B cell (primary cell): ENCODE measurements around the gene IFI30. TPM values are rescaled to one million over a fixed set of nuclear protein-coding genes. Genes with fewer than 3 reads are reported as not detected.

ENCODE experiments used
- ATAC-seq: fragments of 200-7000 bp; cut with Tn5 transposase; one replicate; pipeline ENCODE4 v1.10.0; 2021; ENCODE audit warnings: low read depth, mild to moderate bottlenecking, moderate number of reproducible peaks, moderate library complexity
- CTCF ChIA-PET: fragments of 350-600 bp; sonication (Branson Sonifier 250); formaldehyde crosslinking; loops from one replicate; lab custom pipeline; 2021; ENCODE audit warnings: antibody characterized with exemption, inconsistent platforms; lab: Charles Lee
- POLR2A ChIA-PET: fragments of 350-600 bp; sonication (Branson Sonifier 250); formaldehyde crosslinking; loops from one replicate; lab custom pipeline; 2021; ENCODE audit warnings: antibody characterized with exemption; lab: Charles Lee
- DNase-seq: peaks from one replicate; pipeline ENCODE4 v3.0.0; 2013
- H2AFZ ChIP-seq: 2 replicates; pipeline ENCODE4 v1.6.1; 2012; ENCODE audit warnings: mild to moderate bottlenecking, low read depth, low read length; ENCODE audit not compliant: insufficient read depth, poor library complexity, severe bottlenecking
- H3K27ac ChIP-seq, 2 donors: 1 replicate in 1 of 2; 2 replicates in 1 of 2; pipeline ENCODE4 v1.5.1; 2012 to 2013; ENCODE audit warnings: low read length in 2 of 2, mild to moderate bottlenecking in 2 of 2, moderate library complexity in 1 of 2
- H3K27me3 ChIP-seq, 4 experiments: fragments of 200-600 bp in 1 of 4; sonication (generic) in 1 of 4; replicated peaks in 1 of 4; 1 replicate in 2 of 4; 2 replicates in 2 of 4; pipeline versions ENCODE4 v1.6.1 to v1.7.0; 2013 to 2016; ENCODE audit warnings: low read length in 3 of 4, mild to moderate bottlenecking in 2 of 4, mixed read lengths in 1 of 4, moderate library complexity in 1 of 4; ENCODE audit not compliant: insufficient read depth in 4 of 4, control insufficient read depth in 3 of 4; ENCODE audit errors: control extremely low read depth in 1 of 4
- H3K36me3 ChIP-seq, 2 experiments: replicated peaks in 1 of 2; 1 replicate in 1 of 2; 2 replicates in 1 of 2; pipeline versions ENCODE4 v1.6.1 to v1.7.1; 2013; ENCODE audit warnings: low read length in 1 of 2; ENCODE audit not compliant: insufficient read depth in 2 of 2, control insufficient read depth in 1 of 2; ENCODE audit errors: control extremely low read depth in 1 of 2, extremely low read depth in 1 of 2
- H3K4me1 ChIP-seq, 2 donors: fragments of 200-600 bp in 1 of 2; sonication (generic) in 1 of 2; 1 replicate in 1 of 2; 2 replicates in 1 of 2; pipeline versions ENCODE4 v1.5.1 to v1.6.1; 2013 to 2017; ENCODE audit warnings: low read length in 2 of 2; ENCODE audit not compliant: control insufficient read depth in 2 of 2, insufficient read depth in 2 of 2
- H3K4me2 ChIP-seq: replicated peaks from 2 replicates; pipeline ENCODE3; 2012; ENCODE audit warnings: mild to moderate bottlenecking, low read depth, low read length; ENCODE audit not compliant: poor library complexity, severe bottlenecking
- H3K4me3 ChIP-seq, 5 experiments: fragments of 200-600 bp in 1 of 5; sonication (generic) in 1 of 5; 1 replicate in 3 of 5; 2 replicates in 2 of 5; pipeline versions ENCODE4 v1.5.1 to v1.7.0; 2011 to 2016; ENCODE audit warnings: low read length in 4 of 5, mild to moderate bottlenecking in 4 of 5, low read depth in 2 of 5, control low read depth in 1 of 5, moderate library complexity in 1 of 5; ENCODE audit not compliant: insufficient read depth in 1 of 5; ENCODE audit errors: control extremely low read depth in 1 of 5, extremely low read depth in 1 of 5
- H3K79me2 ChIP-seq: fragments of 200-600 bp; sonication (generic); one replicate; pipeline ENCODE4 v1.6.0; 2016; ENCODE audit warnings: low read length; ENCODE audit not compliant: control insufficient read depth, insufficient read depth
- H3K9ac ChIP-seq: fragments of 200-600 bp; sonication (generic); 2 replicates; pipeline ENCODE4 v1.6.1; 2017; ENCODE audit warnings: mild to moderate bottlenecking, low read length, moderate library complexity
- H3K9me3 ChIP-seq, 3 donors: one replicate each; pipeline versions ENCODE4 v1.6.1 to v1.7.1; 2013; ENCODE audit warnings: low read length in 2 of 3; ENCODE audit not compliant: control insufficient read depth in 2 of 3, insufficient read depth in 1 of 3; ENCODE audit errors: control extremely low read depth in 1 of 3
- H4K20me1 ChIP-seq: 2 replicates; pipeline ENCODE4 v1.6.0; 2012; ENCODE audit warnings: mild to moderate bottlenecking, low read length; ENCODE audit not compliant: insufficient read depth, control insufficient read depth, poor library complexity, severe bottlenecking
- H3K27ac Mint-ChIP-seq: one replicate; pipeline ENCODE4 v1.8.0; 2021; ENCODE audit warnings: mixed read lengths
- H3K27me3 Mint-ChIP-seq: one replicate; pipeline ENCODE4 v1.8.0; 2021; ENCODE audit warnings: mixed read lengths
- H3K4me1 Mint-ChIP-seq: one replicate; pipeline ENCODE4 v1.8.0; 2021; ENCODE audit warnings: mixed read lengths
- H3K4me3 Mint-ChIP-seq: one replicate; pipeline ENCODE4 v1.8.0; 2021; ENCODE audit warnings: mixed read lengths
- H3K9me3 Mint-ChIP-seq: one replicate; pipeline ENCODE4 v1.8.0; 2022; ENCODE audit warnings: mixed read lengths; ENCODE audit not compliant: insufficient read depth
- CTCF ChIP-seq: fragments of 200-600 bp; IDR thresholded peaks from one replicate; pipeline ENCODE4 v1.8.0; 2022; ENCODE audit warnings: antibody characterized with exemption, mild to moderate bottlenecking
- EZH2 ChIP-seq: IDR thresholded peaks from 2 replicates; pipeline ENCODE4 v1.6.1; 2012; ENCODE audit warnings: borderline replicate concordance, low read depth, mild to moderate bottlenecking, moderate library complexity, low read length; ENCODE audit not compliant: insufficient read depth, poor library complexity, severe bottlenecking
- WGBS: methylation state at CpG from one replicate; pipeline ENCODE4 v1.1.5; 2013; ENCODE audit warnings: missing lambda C conversion rate; ENCODE audit not compliant: insufficient coverage; 5-methylcytosine and 5-hydroxymethylcytosine counted together
- intact Hi-C: fragments of 100-400 bp; cut with micrococcal nuclease; formaldehyde crosslinking; loops from one replicate; pipeline ENCODE4 v1.10.0; 2022
- polyA plus RNA-seq: library from polyadenylated mRNA; depleted of rRNA; stranded (reverse); fragments of >200 nt; gene quantifications from 2 replicates; pipeline ENCODE4 v1.2.3, GENCODE V29; 2012
- total RNA-seq, 2 donors: library from RNA; stranded (reverse); fragments of 120-200 nt in 1 of 2; gene quantifications; 1 replicate in 1 of 2; 2 replicates in 1 of 2; pipeline versions ENCODE4 v1.2.3 to v1.2.4, GENCODE V29; 2013 to 2022

IFI30 gene
- total and polyA plus RNA-seq, 2 donors (not counting 1 experiment from before 2014, with no cell fraction given): 171 to 222 TPM

DNA sequence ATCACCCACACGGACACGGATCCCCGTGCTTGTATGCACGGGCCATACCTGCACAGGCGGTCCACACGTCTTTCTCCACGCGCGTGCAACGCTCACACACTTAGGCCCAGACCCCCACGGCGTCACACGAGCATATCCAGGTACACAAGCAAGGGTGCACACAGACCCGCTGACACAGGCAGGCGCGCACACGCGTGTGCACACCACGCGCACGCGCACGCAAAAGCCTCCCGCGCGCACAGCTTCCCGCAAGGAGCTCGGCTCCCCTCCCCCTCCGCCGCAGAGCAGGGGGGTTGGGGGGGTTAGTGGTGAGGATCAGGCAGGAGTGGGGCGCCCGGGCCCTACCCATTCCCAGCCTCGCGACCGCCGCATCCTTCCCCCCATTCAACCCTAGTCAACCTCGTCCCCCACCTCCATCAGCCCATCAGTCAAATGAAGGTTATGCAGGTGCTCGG lies 29.8 kb downstream of the IFI30 start:
- Histone ChIP-seq H4K20me1 (no peaks in the 10 kb centered on the region), H3K4me1 (peaks cover 15 to 29% of the 10 kb centered on the region in 2 donors), H2AFZ (peak overlapping the region; percentile 67), H3K27ac (peak overlapping the region; percentile 31 to 39), H3K9ac (peak overlapping the region; percentile 69), H3K4me3 (peak overlapping the region; percentile 46 to 78 (median 75)), H3K4me2 (peak overlapping the region; percentile 85), H3K27me3 (peaks cover 0 to 3% (median under 1%) of the 10 kb centered on the region in 4 experiments), H3K79me2 (peaks cover 26% of the 10 kb centered on the region), H3K9me3 (no peaks in the 10 kb centered on the region), H3K36me3 (peaks cover 0 to 11% of the 10 kb centered on the region in 2 experiments)
- H3K9me3 Mint-ChIP-seq: no peaks in the 10 kb centered on the region
- TF ChIP-seq EZH2 (no peak), CTCF (no peak)
- ChIA-PET POLR2A (interaction anchor here (0.6 to 3.9 kb wide), 16 partner anchors 8 to 356 kb away, joined by 3 to 27 read pairs (median 5); partner anchors contain the start of genes LSM4 and MPV17L2), CTCF (interaction anchor here (1.1 to 11.5 kb wide), 4 partner anchors 10 to 90 kb away, joined by 3 to 152 read pairs (median 21); partner anchors contain the start of gene MPV17L2)
- peak overlapping the region; percentile 95 for H3K4me3 Mint-ChIP-seq
- DNase-seq: no peak
- intact Hi-C loops: loop anchor here (5.0 kb wide), 1 partner anchor 629 kb away; the partner anchor contains the start of gene UPF1
- ATAC-seq: no peak
- H3K27ac Mint-ChIP-seq: peak overlapping the region; percentile 96
- 0% methylated on average over 24 of the region's 38 CpGs for WGBS
- H3K27me3 Mint-ChIP-seq: peaks cover 1% of the 10 kb centered on the region
- H3K4me1 Mint-ChIP-seq: peaks cover 28% of the 10 kb centered on the region

GRCh38 chr19:18203863-18204393 lies 30.3 kb downstream of the IFI30 start, which contains the start of gene RAB3A:
TSS of gene RAB3A (minus strand) at chr19:18204042. CDS start at chr19:18202740, 1,302 bp downstream.
- peak within 1 kb of the TSS; percentile 74 to 94 (median 91) for H3K4me3 ChIP-seq
- Mint-ChIP-seq H3K4me1 (peaks cover 28% of the 10 kb centered on the region), H3K27ac (peak within 1 kb of the TSS; percentile 96), H3K9me3 (no peaks in the 10 kb centered on the region), H3K27me3 (peaks cover 6% of the 10 kb centered on the region), H3K4me3 (peak within 1 kb of the TSS; percentile 95)
- H2AFZ ChIP-seq: peak within 1 kb of the TSS; percentile 73
- peak within 1 kb of the TSS; percentile 86 to 98 for H3K27ac ChIP-seq
- no peak for TF ChIP-seq EZH2
- TF ChIP-seq CTCF: no peak
- peaks cover 0 to 5% (median 1%) of the 10 kb centered on the region in 4 experiments for H3K27me3 ChIP-seq
- peaks cover 0 to 6% of the 10 kb centered on the region in 2 experiments for H3K36me3 ChIP-seq
- under 1% methylated on average over 50 of the region's 50 CpGs for WGBS
- peak within 1 kb of the TSS; percentile 82 for H3K9ac ChIP-seq
- DNase-seq (peak; percentile 100), ATAC-seq (peak; percentile 83)
- H3K4me2 ChIP-seq: peak within 1 kb of the TSS; percentile 95
- POLR2A ChIA-PET: interaction anchor here (0.5 to 3.9 kb wide), 19 partner anchors 8 to 355 kb away, joined by 3 to 27 read pairs (median 5); partner anchors contain the start of genes LSM4 and MPV17L2
- intact Hi-C loops: loop anchor here (1.0 to 5.0 kb wide), 11 partner anchors 12 to 628 kb away; partner anchors contain the start of genes IFI30, JUND and UPF1
- CTCF ChIA-PET: interaction anchor here (1.1 to 11.5 kb wide), 6 partner anchors 11 to 185 kb away, joined by 3 to 152 read pairs (median 14); partner anchors contain the start of gene MPV17L2
- peaks cover 15 to 29% of the 10 kb centered on the region in 2 donors for H3K4me1 ChIP-seq
- no peaks in the 10 kb centered on the region for H3K9me3 ChIP-seq
- peaks cover 26% of the 10 kb centered on the region for H3K79me2 ChIP-seq
- H4K20me1 ChIP-seq: no peaks in the 10 kb centered on the region
